CD4-positive, alpha-beta T cell treated with Interleukin-4 for 4 hours (primary cell): ENCODE results near the gene NOS1.
"Not testable (repeated sequence)": the region's sequence is repeated elsewhere in the genome, so short reads cannot be mapped to it uniquely, and the experiment has no call there.

Source experiments
- DNase-seq: peaks from one replicate; pipeline ENCODE4 v3.0.0-alpha.2; 2020

Gene NOS1

GRCh38 chr12:117241697-117242096, 119.7 kb downstream of the NOS1 start:
- DNase-seq, result no peak

GRCh38 chr12:117240081-117240755, 121.2 kb downstream of the NOS1 start:
- DNase-seq, result no peak

GRCh38 chr12:117236456-117237001, 124.9 kb downstream of the NOS1 start:
- DNase-seq, result peak; percentile 51

GRCh38 chr12:117235261-117235660, 126.2 kb downstream of the NOS1 start:
- DNase-seq, result no peak

- no peak for DNase-seq
These were observed 127.0 kb downstream of the NOS1 start for GRCh38 chr12:117234441-117234840.

GRCh38 chr12:117231750-117232149, 129.7 kb downstream of the NOS1 start:
- no peak for DNase-seq

- DNase-seq, result no peak
These were observed 133.2 kb downstream of the NOS1 start for GRCh38 chr12:117228239-117228638.

- no peak for DNase-seq
These were observed 134.3 kb downstream of the NOS1 start for GRCh38 chr12:117227000-117227653.

- no peak for DNase-seq
These were observed 134.9 kb downstream of the NOS1 start for GRCh38 chr12:117226505-117226904.

GRCh38 chr12:117225179-117225578, 136.2 kb downstream of the NOS1 start:
- no peak for DNase-seq

GRCh38 chr12:117220947-117221346, 140.5 kb downstream of the NOS1 start:
- DNase-seq, result not testable (repeated sequence)

GRCh38 chr12:117218149-117218548, 143.3 kb downstream of the NOS1 start:
- DNase-seq, result no peak

- DNase-seq, result no peak
These were observed 144.7 kb downstream of the NOS1 start for GRCh38 chr12:117216686-117217085.

GRCh38 chr12:117214797-117215196, 146.6 kb downstream of the NOS1 start:
- no peak for DNase-seq

- DNase-seq, result no peak
These were observed 148.1 kb downstream of the NOS1 start for GRCh38 chr12:117213295-117213808.

- DNase-seq, result peak; percentile 59
These were observed 148.7 kb downstream of the NOS1 start for GRCh38 chr12:117212563-117213190.

GRCh38 chr12:117210266-117210918, 151.0 kb downstream of the NOS1 start:
- no peak for DNase-seq

GRCh38 chr12:117209626-117210025, 151.8 kb downstream of the NOS1 start:
- no peak for DNase-seq

- no peak for DNase-seq
These were observed 152.5 kb downstream of the NOS1 start for GRCh38 chr12:117208811-117209455.

GRCh38 chr12:117208206-117208605, 153.2 kb downstream of the NOS1 start:
- DNase-seq, result no peak

GRCh38 chr12:117207675-117208074, 153.8 kb downstream of the NOS1 start:
- DNase-seq, result no peak

- no peak for DNase-seq
These were observed 158.9 kb downstream of the NOS1 start for GRCh38 chr12:117202556-117202955.

GRCh38 chr12:117202033-117202432, 159.4 kb downstream of the NOS1 start:
- DNase-seq, result no peak
